HEK293T (cell line): Measurements from ENCODE around the gene TADA2B.

Experiments used
- ARNT ChIP-seq: fragments of 450-650 bp; IDR thresholded peaks from 2 replicates; pipeline ENCODE4 v1.6.1; 2017; ENCODE audit warnings: mild to moderate bottlenecking
- ELF4 ChIP-seq: fragments of 450-650 bp; IDR thresholded peaks from 2 replicates; pipeline ENCODE4 v1.6.1; 2017; ENCODE audit warnings: antibody characterized with exemption
- FOXA1 ChIP-seq: fragments of 450-650 bp; IDR thresholded peaks from 2 replicates; pipeline ENCODE4 v1.6.1; 2016; ENCODE audit warnings: mild to moderate bottlenecking
- FOXM1 ChIP-seq: fragments of 450-650 bp; IDR thresholded peaks from 2 replicates; pipeline ENCODE4 v1.6.1; 2017; ENCODE audit warnings: mild to moderate bottlenecking, borderline replicate concordance
- HDGF ChIP-seq: fragments of 450-650 bp; IDR thresholded peaks from 2 replicates; pipeline ENCODE4 v1.6.1; 2017; ENCODE audit warnings: antibody characterized with exemption, borderline replicate concordance
- SP1 ChIP-seq: fragments of 450-650 bp; IDR thresholded peaks from 2 replicates; pipeline ENCODE4 v1.6.1; 2017
- SUZ12 ChIP-seq: fragments of 450-650 bp; IDR thresholded peaks from 2 replicates; pipeline ENCODE4 v1.6.1; 2016; ENCODE audit warnings: mild to moderate bottlenecking

- TF ChIP-seq SUZ12 (no peak), FOXA1 (no peak), SP1 (no peak), ELF4 (no peak), HDGF (no peak), FOXM1 (no peak), ARNT (no peak)
These were observed 18.1 kb upstream of the TADA2B start for GRCh38 chr4:7025040-7025602.
